ENCODE results near the gene IFNL3. TPM values are rescaled to one million over a fixed set of nuclear protein-coding genes. Genes with fewer than 3 reads are reported as not detected.

Gene IFNL3
- total and polyA plus RNA-seq, 9 of the 15 experiments (the other 6 are each of a cell fraction or from before 2014, with no cell fraction given): not detected

DNA sequence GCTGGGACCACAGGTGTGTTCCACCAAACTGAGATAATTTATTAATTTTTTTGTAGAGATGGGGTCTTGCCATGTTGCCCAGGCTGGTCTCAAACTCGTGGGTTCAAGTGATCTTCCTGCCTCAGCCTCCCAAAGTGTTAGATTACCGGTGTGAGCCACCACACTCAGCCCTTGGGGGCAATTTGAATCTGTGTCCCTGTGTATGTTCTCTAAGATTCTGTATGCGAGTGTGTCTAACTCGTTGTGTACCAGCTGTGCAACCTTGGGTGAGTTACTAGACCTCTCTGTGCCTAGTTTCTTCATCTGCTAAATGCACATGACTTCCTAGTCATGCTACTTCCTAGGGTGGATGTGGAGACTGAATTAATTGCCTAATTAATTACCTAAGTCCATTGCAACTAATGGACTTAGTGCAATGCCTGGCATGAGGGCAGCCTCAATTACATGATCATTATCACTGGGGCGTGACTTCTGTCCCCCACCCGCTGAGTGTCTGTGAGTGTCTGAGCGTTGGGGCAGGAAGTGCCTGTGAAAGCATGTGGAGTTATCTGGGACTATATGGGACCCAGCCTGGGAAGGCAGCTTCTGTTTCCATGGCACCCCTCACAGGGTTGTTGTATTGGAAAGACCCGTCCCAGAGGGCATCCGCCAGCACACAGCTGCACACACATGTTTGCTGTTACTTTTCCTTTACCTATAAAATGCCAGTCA lies 49.8 kb downstream of the IFNL3 start (continued):
- TF ChIP-seq CHD4 (IDR thresholded peaks at IDR 0.05; ENCODE audit: insufficient read depth, insufficient replicate concordance, low read depth, low read length, poor library complexity, severe bottlenecking) (peak; percentile 25), TGIF2 (CRISPR knock-in tag; IDR thresholded peaks at IDR 0.05) (no peak), SMARCA5 (IDR thresholded peaks at IDR 0.05) (peak; percentile 73; the same call in 1 of the 2 replicates), ZFP36 (IDR thresholded peaks at IDR 0.05; ENCODE audit: low read depth, low read length, partially characterized antibody) (peak; percentile 82), KDM1A (IDR thresholded peaks at IDR 0.05) (peak; percentile 66 to 80), NCOA1 (IDR thresholded peaks at IDR 0.05; ENCODE audit: low read depth) (no peak)
- TF ChIP-seq, protein P1, sequence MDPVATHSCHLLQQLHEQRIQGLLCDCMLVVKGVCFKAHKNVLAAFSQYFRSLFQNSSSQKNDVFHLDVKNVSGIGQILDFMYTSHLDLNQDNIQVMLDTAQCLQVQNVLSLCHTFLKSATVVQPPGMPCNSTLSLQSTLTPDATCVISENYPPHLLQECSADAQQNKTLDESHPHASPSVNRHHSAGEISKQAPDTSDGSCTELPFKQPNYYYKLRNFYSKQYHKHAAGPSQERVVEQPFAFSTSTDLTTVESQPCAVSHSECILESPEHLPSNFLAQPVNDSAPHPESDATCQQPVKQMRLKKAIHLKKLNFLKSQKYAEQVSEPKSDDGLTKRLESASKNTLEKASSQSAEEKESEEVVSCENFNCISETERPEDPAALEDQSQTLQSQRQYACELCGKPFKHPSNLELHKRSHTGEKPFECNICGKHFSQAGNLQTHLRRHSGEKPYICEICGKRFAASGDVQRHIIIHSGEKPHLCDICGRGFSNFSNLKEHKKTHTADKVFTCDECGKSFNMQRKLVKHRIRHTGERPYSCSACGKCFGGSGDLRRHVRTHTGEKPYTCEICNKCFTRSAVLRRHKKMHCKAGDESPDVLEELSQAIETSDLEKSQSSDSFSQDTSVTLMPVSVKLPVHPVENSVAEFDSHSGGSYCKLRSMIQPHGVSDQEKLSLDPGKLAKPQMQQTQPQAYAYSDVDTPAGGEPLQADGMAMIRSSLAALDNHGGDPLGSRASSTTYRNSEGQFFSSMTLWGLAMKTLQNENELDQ (CRISPR knock-in tag; IDR thresholded peaks at IDR 0.05; ENCODE audit: borderline replicate concordance): no peak

- H2AFZ ChIP-seq (ENCODE audit: low read depth, low read length): no peak overlapping the region
- no peaks in the 10 kb centered on the region for H3K79me2 ChIP-seq (ENCODE audit: control insufficient read depth, insufficient read depth, low read length)
- no peak overlapping the region for H3K27ac ChIP-seq (ENCODE audit: extremely low read depth, low read depth, low read length)
- no TSS peak for BruUV-seq (replicated peaks)
- POLR2A ChIA-PET: interaction anchor here (0.7 kb wide), 1 partner anchor 15 kb away, joined by 3 read pairs; no protein-coding TSS in a partner anchor
- H4K20me1 ChIP-seq (replicated peaks; ENCODE audit: control insufficient read depth, insufficient read depth, low read length): 0 out of 2 replicates have a peak, but pooled peaks cover 4% of the 10 kb centered on the region
- H3K4me3 ChIP-seq: no peak overlapping the region
- H3K4me2 ChIP-seq (ENCODE audit: insufficient read depth, low read length): no peak overlapping the region
- CTCF ChIA-PET (ENCODE audit: low intra/inter-chr PET ratio): no interaction called here
- peak overlapping the region in 1 of 2 experiments; percentile 61; a peak in 1 of 4 replicates for H3K9ac ChIP-seq (ENCODE audit: insufficient read depth in 1 of 2, low read depth in 2 of 2, low read length in 2 of 2)
- no peak for FAIRE-seq
- intact Hi-C loops (cut with micrococcal nuclease): no loop called here
- no peaks in the 10 kb centered on the region for H3K9me1 ChIP-seq (ENCODE audit: control insufficient read depth, insufficient read depth, low read length)
- no peak for ATAC-seq
- no peaks in the 10 kb centered on the region for H3K9me3 ChIP-seq (replicated peaks; ENCODE audit: control insufficient read depth, insufficient read depth, low read depth, low read length)
- no peak for DNase-seq (ENCODE audit: extremely low read depth in 1 of 4, low spot score in 3 of 4)
- WGBS (ENCODE audit: insufficient coverage, low coverage, missing lambda C conversion rate): 12% methylated on average over 8 of the region's 8 CpGs
- peaks cover 3 to 27% of the 10 kb centered on the region in 2 experiments; a peak in 2 of 5 replicates for H3K27me3 ChIP-seq (ENCODE audit: control insufficient read depth in 2 of 2, insufficient read depth in 2 of 2, low read length in 2 of 2)
- in situ Hi-C loops (cut with MboI): loop anchor here (5.0 kb wide), 1 partner anchor 72 kb away; no protein-coding TSS in a partner anchor
- no peaks in the 10 kb centered on the region for H3K36me3 ChIP-seq (ENCODE audit: control insufficient read depth, insufficient read depth, low read length)
- peaks cover 0 to 22% of the 10 kb centered on the region in 2 experiments; a peak in 3 of 5 replicates for H3K4me1 ChIP-seq (replicated peaks in 1 of 2; ENCODE audit: control insufficient read depth in 2 of 2, insufficient read depth in 2 of 2, low read length in 2 of 2)
- TF ChIP-seq GATAD2A (IDR thresholded peaks at IDR 0.05): no peak
- TF ChIP-seq, protein P2, sequence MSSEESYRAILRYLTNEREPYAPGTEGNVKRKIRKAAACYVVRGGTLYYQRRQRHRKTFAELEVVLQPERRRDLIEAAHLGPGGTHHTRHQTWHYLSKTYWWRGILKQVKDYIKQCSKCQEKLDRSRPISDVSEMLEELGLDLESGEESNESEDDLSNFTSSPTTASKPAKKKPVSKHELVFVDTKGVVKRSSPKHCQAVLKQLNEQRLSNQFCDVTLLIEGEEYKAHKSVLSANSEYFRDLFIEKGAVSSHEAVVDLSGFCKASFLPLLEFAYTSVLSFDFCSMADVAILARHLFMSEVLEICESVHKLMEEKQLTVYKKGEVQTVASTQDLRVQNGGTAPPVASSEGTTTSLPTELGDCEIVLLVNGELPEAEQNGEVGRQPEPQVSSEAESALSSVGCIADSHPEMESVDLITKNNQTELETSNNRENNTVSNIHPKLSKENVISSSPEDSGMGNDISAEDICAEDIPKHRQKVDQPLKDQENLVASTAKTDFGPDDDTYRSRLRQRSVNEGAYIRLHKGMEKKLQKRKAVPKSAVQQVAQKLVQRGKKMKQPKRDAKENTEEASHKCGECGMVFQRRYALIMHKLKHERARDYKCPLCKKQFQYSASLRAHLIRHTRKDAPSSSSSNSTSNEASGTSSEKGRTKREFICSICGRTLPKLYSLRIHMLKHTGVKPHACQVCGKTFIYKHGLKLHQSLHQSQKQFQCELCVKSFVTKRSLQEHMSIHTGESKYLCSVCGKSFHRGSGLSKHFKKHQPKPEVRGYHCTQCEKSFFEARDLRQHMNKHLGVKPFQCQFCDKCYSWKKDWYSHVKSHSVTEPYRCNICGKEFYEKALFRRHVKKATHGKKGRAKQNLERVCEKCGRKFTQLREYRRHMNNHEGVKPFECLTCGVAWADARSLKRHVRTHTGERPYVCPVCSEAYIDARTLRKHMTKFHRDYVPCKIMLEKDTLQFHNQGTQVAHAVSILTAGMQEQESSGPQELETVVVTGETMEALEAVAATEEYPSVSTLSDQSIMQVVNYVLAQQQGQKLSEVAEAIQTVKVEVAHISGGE (CRISPR knock-in tag; IDR thresholded peaks at IDR 0.05): no peak
- TF ChIP-seq, protein P3, sequence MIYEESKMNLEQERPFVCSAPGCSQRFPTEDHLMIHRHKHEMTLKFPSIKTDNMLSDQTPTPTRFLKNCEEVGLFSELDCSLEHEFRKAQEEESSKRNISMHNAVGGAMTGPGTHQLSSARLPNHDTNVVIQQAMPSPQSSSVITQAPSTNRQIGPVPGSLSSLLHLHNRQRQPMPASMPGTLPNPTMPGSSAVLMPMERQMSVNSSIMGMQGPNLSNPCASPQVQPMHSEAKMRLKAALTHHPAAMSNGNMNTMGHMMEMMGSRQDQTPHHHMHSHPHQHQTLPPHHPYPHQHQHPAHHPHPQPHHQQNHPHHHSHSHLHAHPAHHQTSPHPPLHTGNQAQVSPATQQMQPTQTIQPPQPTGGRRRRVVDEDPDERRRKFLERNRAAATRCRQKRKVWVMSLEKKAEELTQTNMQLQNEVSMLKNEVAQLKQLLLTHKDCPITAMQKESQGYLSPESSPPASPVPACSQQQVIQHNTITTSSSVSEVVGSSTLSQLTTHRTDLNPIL (CRISPR knock-in tag; IDR thresholded peaks at IDR 0.05): no peak
- TF ChIP-seq YY1 (IDR thresholded peaks at IDR 0.05; ENCODE audit: borderline replicate concordance in 1 of 3, control insufficient read depth in 1 of 3, extremely low read depth in 1 of 3, insufficient read depth in 3 of 3, insufficient read length in 1 of 3, insufficient replicate concordance in 2 of 3, low read depth in 1 of 3, low read length in 2 of 3): no peak
These were observed 51.0 kb downstream of the IFNL3 start for GRCh38 chr19:39193803-39194202.
